ENCODE results near the gene LACTB. TPM values are rescaled to one million over a fixed set of nuclear protein-coding genes. Genes with fewer than 3 reads are reported as not detected.

LACTB gene
- total and polyA plus RNA-seq, 2 experiments from 2014 or later: 27.3 to 35.8 TPM

DNA sequence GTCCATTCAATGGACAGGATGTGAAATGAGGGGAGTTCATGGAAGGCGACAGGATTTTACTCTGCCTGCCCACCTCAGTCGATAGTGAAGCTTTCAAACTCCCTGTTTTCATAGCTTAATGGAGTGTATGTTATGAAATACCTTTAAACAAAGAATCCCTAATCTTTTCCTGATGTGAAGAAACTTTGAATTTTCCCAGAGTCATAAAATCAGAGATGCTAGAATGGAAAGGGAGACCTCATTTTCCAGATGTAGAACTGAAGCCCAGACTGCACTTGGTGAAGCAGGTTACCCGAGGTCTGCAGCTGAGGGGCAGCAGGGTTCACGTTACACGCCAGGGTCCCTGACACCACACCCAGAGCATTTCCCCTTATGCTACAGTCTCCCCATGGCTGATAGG, 34.7 kb upstream of the LACTB start:
- Histone ChIP-seq H3K9ac (no peak overlapping the region), H3K4me2 (ENCODE audit: unreplicated experiment) (no peak overlapping the region), H3K4me3 (no peak overlapping the region), H3K9me2 (ENCODE audit: insufficient read depth) (no peaks in the 10 kb centered on the region), H3K36me3 (ENCODE audit: low read depth) (no peaks in the 10 kb centered on the region), H4K20me1 (ENCODE audit: insufficient read depth) (no peaks in the 10 kb centered on the region), H3F3A (ENCODE audit: insufficient read depth) (0 out of 2 replicates have a peak, but pooled peaks cover 6% of the 10 kb centered on the region), H2AFZ (no peak overlapping the region), H3K79me2 (ENCODE audit: insufficient read depth) (no peaks in the 10 kb centered on the region), H3K27me3 (replicated peaks; ENCODE audit: insufficient read depth) (no peaks in the 10 kb centered on the region), H3K9me3 (ENCODE audit: low read depth) (no peaks in the 10 kb centered on the region), H3K4me1 (ENCODE audit: insufficient read depth) (peaks cover 16% of the 10 kb centered on the region), H3K27ac (no peak overlapping the region)
- 57 to 60% methylated on average over 5 of the region's 5 CpGs for WGBS, 2 experiments (ENCODE audit: low coverage in 1 of 2, low lambda C conversion rate in 2 of 2, missing lambda C conversion rate in 2 of 2)
- in situ Hi-C loops (cut with MboI): no loop called here
- DNase-seq: no peak
- TF ChIP-seq EZH2phosphoT487 (IDR thresholded peaks at IDR 0.05; ENCODE audit: insufficient read depth, low read depth) (no peak), EZH2 (IDR thresholded peaks at IDR 0.05; ENCODE audit: insufficient read depth, poor library complexity, severe bottlenecking) (no peak)

DNA sequence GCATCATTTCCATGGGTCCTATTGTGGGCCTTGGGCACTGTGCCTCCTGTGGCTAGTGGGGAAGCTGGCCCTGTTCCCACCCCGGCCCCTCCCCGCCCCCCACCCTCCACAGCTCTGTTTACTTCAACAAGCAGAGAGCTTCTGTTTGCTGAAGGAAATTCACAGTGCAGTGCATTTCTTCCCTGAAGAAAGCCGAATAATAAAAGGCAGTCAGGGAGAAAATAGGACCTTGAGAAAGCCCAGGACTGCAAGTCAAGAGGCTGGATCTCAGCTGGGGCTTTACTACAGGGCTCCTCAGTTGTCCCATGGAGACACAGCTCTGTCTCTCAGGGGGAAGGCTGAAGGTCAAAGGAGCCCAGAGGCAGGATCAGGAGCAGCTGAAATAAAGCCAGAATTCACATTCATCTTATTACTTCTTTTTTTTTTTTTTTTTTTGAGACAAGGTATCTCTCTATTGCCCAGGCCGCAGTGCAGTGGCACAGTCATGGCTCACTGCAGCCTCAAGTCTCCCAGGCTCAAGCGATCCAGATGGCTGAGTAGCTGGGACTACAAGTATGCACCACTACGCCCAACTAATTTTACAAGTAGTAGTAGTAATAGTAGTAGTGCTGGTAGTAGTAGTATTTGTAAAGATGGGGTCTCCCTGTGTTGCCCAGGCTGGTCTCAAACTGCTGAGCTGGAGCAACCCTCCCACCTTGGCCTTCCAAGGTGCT, 33.0 kb upstream of the LACTB start:
- peak overlapping the region; percentile 23 for H3K4me2 ChIP-seq (ENCODE audit: unreplicated experiment)
- H3K27ac ChIP-seq: peak overlapping the region; percentile 66
- H3K27me3 ChIP-seq (replicated peaks; ENCODE audit: insufficient read depth): no peaks in the 10 kb centered on the region
- WGBS, 2 experiments (ENCODE audit: low coverage in 1 of 2, low lambda C conversion rate in 2 of 2, missing lambda C conversion rate in 2 of 2): 91% methylated on average over 6 of the region's 6 CpGs
- H3F3A ChIP-seq (ENCODE audit: insufficient read depth): peaks cover 12% of the 10 kb centered on the region; the same call in 1 of the 2 replicates
- no peaks in the 10 kb centered on the region for H3K36me3 ChIP-seq (ENCODE audit: low read depth)
- in situ Hi-C loops (cut with MboI): no loop called here
- H2AFZ ChIP-seq: peak overlapping the region; percentile 28; the same call in 1 of the 2 replicates
- H3K9me3 ChIP-seq (ENCODE audit: low read depth): no peaks in the 10 kb centered on the region
- H3K9me2 ChIP-seq (ENCODE audit: insufficient read depth): no peaks in the 10 kb centered on the region
- H3K9ac ChIP-seq: peak overlapping the region; percentile 25; the same call in 1 of the 2 replicates
- no peak for DNase-seq
- no peak overlapping the region for H3K4me3 ChIP-seq
- no peaks in the 10 kb centered on the region for H3K79me2 ChIP-seq (ENCODE audit: insufficient read depth)
- H4K20me1 ChIP-seq (ENCODE audit: insufficient read depth): no peaks in the 10 kb centered on the region
- peaks cover 16% of the 10 kb centered on the region for H3K4me1 ChIP-seq (ENCODE audit: insufficient read depth)
- TF ChIP-seq EZH2phosphoT487 (IDR thresholded peaks at IDR 0.05; ENCODE audit: insufficient read depth, low read depth): no peak
- TF ChIP-seq EZH2 (IDR thresholded peaks at IDR 0.05; ENCODE audit: insufficient read depth, poor library complexity, severe bottlenecking): no peak

DNA sequence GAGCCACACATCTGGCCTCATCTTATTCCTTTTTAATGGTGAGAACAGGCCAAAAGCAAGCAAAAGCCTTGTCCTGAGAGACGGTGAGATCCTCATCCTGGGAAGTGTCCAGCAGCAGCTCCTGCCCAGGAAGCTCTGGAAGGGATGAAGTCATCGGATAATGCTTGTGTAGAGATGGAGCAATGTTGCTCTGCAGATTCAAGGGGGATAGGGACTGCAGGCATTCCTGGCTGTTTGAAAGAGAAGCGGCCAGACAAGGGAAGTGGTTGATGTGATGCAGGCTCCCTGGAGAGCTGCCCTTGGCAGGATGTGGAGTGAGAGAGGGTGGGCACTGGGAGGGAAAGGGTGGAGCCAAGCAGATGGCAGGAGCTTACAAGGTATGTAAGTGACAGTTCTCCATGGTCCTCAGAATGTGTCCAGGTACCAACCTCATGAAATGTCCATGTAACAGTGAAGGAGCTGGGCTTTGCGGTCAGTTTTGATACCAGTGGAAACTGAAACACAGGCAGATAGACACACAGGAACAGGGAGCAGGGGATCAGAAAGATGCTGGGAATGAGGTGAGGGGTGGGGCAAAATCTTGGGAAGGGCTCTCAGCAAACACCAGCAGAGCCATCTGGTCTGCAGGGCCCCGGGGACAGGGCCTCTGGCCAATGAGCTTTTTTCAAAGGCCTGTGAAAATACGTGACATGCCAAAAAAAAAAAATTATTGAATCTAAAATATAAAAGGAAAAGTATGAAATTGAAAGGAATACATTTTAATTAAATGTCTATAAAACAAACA, 32.2 kb upstream of the LACTB start:
- in situ Hi-C loops (cut with MboI): no loop called here
- Histone ChIP-seq H4K20me1 (ENCODE audit: insufficient read depth) (no peaks in the 10 kb centered on the region), H3K4me3 (no peak overlapping the region), H3K27me3 (replicated peaks; ENCODE audit: insufficient read depth) (no peaks in the 10 kb centered on the region), H3K4me2 (ENCODE audit: unreplicated experiment) (peak overlapping the region; percentile 23), H2AFZ (peak overlapping the region; percentile 28; the same call in 1 of the 2 replicates), H3K9ac (peak overlapping the region; percentile 25; the same call in 1 of the 2 replicates), H3F3A (ENCODE audit: insufficient read depth) (peaks cover 19% of the 10 kb centered on the region), H3K9me3 (ENCODE audit: low read depth) (no peaks in the 10 kb centered on the region), H3K4me1 (ENCODE audit: insufficient read depth) (peaks cover 24% of the 10 kb centered on the region), H3K79me2 (ENCODE audit: insufficient read depth) (no peaks in the 10 kb centered on the region), H3K36me3 (ENCODE audit: low read depth) (no peaks in the 10 kb centered on the region), H3K27ac (peak overlapping the region; percentile 66), H3K9me2 (ENCODE audit: insufficient read depth) (no peaks in the 10 kb centered on the region)
- WGBS, 2 experiments (ENCODE audit: low coverage in 1 of 2, low lambda C conversion rate in 2 of 2, missing lambda C conversion rate in 2 of 2): 28 to 29% methylated on average over 6 of the region's 6 CpGs
- no peak for TF ChIP-seq EZH2phosphoT487 (IDR thresholded peaks at IDR 0.05; ENCODE audit: insufficient read depth, low read depth)
- no peak for TF ChIP-seq EZH2 (IDR thresholded peaks at IDR 0.05; ENCODE audit: insufficient read depth, poor library complexity, severe bottlenecking)
- peak; percentile 96 for DNase-seq

DNA sequence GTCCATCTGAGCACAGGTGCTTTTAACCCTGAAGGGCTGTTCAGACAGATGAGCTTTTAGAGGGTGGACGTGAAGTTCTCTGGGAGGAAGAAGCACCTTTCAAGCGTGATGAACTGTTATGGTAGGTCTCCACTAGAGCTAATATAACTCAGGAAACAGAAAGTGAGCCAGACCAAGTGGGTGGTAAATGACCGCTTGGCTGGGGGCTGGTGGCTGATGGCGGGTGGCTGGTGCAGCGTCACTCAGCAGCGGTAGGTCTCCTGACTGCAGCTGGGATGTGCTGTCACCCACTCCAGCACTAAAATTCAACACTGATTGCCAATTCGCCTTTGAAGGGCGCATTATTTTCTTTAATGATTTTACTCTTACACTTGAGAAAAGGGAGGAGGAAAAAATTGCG, 31.2 kb upstream of the LACTB start:
- TF ChIP-seq EZH2 (IDR thresholded peaks at IDR 0.05; ENCODE audit: insufficient read depth, poor library complexity, severe bottlenecking): no peak
- TF ChIP-seq EZH2phosphoT487 (IDR thresholded peaks at IDR 0.05; ENCODE audit: insufficient read depth, low read depth): no peak
- no peak overlapping the region for H2AFZ ChIP-seq
- H3K9ac ChIP-seq: no peak overlapping the region
- no peak overlapping the region for H3K27ac ChIP-seq
- H3K27me3 ChIP-seq (replicated peaks; ENCODE audit: insufficient read depth): no peaks in the 10 kb centered on the region
- no peak overlapping the region for H3K4me3 ChIP-seq
- no peak overlapping the region for H3K4me2 ChIP-seq (ENCODE audit: unreplicated experiment)
- no peak for DNase-seq
- H3F3A ChIP-seq (ENCODE audit: insufficient read depth): peaks cover 30% of the 10 kb centered on the region
- no peaks in the 10 kb centered on the region for H3K36me3 ChIP-seq (ENCODE audit: low read depth)
- WGBS, 2 experiments (ENCODE audit: low coverage in 1 of 2, low lambda C conversion rate in 2 of 2, missing lambda C conversion rate in 2 of 2): 93% methylated on average over 9 of the region's 9 CpGs
- H3K9me2 ChIP-seq (ENCODE audit: insufficient read depth): no peaks in the 10 kb centered on the region
- no peaks in the 10 kb centered on the region for H3K9me3 ChIP-seq (ENCODE audit: low read depth)
- H3K4me1 ChIP-seq (ENCODE audit: insufficient read depth): peaks cover 34% of the 10 kb centered on the region
- in situ Hi-C loops (cut with MboI): no loop called here
- H4K20me1 ChIP-seq (ENCODE audit: insufficient read depth): no peaks in the 10 kb centered on the region
- no peaks in the 10 kb centered on the region for H3K79me2 ChIP-seq (ENCODE audit: insufficient read depth)

Data from GM23248 (cell line).